ENCODE data around the gene WDR19.

DNA sequence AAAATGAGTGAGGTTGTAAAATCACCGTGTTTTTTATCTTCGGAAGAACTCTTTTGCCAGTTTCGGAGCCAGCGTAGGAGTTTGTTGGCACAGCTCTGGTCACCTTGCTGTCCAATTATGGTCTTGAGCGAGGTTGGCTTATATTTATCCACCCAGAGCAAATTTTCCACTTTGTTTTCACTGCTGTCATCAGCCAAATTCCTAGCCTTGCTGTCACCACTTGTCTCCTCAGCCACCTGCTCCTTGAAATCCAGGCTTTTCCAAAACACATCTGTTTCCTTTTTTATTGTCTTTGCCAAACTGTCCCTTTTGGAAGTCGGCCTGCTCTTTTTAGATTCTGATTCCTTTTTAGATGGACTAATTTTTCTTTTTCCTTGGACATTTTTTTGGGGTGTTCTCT, 126.3 kb downstream of the WDR19 start:
- TF ChIP-seq, protein P1, sequence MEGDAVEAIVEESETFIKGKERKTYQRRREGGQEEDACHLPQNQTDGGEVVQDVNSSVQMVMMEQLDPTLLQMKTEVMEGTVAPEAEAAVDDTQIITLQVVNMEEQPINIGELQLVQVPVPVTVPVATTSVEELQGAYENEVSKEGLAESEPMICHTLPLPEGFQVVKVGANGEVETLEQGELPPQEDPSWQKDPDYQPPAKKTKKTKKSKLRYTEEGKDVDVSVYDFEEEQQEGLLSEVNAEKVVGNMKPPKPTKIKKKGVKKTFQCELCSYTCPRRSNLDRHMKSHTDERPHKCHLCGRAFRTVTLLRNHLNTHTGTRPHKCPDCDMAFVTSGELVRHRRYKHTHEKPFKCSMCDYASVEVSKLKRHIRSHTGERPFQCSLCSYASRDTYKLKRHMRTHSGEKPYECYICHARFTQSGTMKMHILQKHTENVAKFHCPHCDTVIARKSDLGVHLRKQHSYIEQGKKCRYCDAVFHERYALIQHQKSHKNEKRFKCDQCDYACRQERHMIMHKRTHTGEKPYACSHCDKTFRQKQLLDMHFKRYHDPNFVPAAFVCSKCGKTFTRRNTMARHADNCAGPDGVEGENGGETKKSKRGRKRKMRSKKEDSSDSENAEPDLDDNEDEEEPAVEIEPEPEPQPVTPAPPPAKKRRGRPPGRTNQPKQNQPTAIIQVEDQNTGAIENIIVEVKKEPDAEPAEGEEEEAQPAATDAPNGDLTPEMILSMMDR (conservative IDR thresholded peaks at IDR 0.05 in 1 of 2, IDR thresholded peaks at IDR 0.05 in 1 of 2; ENCODE audit: low read depth in 1 of 2, low read length in 2 of 2) = no peak
- TF ChIP-seq EZH2 (IDR thresholded peaks at IDR 0.05; ENCODE audit: low read length, missing control alignments) = no peak

All from fibroblast of lung (primary cell).